HL-60/S4 treated with retinoic acid at 250 ng/mL for 4 days and 3 days (cell line): ENCODE results near the gene NOP53.
"Not testable (repeated sequence)": the region's sequence is repeated elsewhere in the genome, so short reads cannot be mapped to it uniquely, and the experiment has no call there.

Experiments used
- in situ Hi-C: fragments of 300-500 bp; cut with MboI; formaldehyde crosslinking; loops from 2 replicates; pipeline ENCODE4 v1.7.0; 2022; ENCODE audit warnings: low sequenced_read_pairs

The NOP53 gene

GRCh38 chr19:47716270-47716937, 28.9 kb upstream of the NOP53 start:
- in situ Hi-C loops, result loop anchor here (25.0 kb wide), 1 partner anchor 429 kb away; no protein-coding TSS in a partner anchor

- in situ Hi-C loops, result loop anchor here (25.0 kb wide), 1 partner anchor 431 kb away; no protein-coding TSS in a partner anchor
Observed at GRCh38 chr19:47718415-47719046, 26.8 kb upstream of the NOP53 start.

DNA sequence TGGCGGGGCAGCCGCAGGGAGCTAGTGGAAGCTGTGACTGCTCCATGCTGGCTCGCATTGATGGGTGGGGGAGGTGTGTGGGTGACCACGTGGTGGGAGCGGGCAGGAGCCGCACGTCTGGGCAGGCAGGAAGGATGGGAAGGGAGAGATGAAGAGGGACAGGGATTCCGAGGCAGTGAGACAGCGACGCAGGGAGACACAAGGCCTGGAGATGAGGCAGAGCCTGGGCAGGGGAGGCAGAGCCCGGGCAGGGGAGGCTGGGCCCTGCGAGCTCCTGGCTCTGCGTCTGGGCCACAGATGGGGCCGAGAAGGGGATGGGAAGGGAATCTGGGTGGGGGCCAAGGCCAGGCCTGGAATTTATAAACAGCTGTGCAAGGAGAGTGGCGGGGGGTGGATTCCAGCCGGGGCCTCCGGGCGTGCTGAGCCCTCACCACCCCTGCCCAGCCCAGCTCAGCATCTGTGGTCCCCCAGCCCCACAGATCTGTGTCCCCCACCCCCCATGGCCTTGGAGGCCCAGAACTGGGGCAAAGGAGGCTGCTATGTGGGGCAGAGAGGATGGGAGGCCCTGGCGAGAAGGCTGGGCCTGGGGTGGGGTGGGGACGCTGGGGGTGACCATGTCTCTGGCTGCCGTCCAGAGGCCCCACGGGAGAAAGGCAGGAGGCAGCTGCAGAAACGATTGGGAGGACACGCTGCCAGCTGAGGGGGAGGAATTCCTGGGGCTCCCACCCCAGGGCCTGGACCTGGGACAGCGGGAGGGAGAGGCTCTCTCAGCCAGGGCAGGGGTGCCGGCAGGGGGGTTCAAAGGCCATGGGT, 26.1 kb upstream of the NOP53 start:
- in situ Hi-C loops, result loop anchor here (25.0 kb wide), 1 partner anchor 432 kb away; no protein-coding TSS in a partner anchor

DNA sequence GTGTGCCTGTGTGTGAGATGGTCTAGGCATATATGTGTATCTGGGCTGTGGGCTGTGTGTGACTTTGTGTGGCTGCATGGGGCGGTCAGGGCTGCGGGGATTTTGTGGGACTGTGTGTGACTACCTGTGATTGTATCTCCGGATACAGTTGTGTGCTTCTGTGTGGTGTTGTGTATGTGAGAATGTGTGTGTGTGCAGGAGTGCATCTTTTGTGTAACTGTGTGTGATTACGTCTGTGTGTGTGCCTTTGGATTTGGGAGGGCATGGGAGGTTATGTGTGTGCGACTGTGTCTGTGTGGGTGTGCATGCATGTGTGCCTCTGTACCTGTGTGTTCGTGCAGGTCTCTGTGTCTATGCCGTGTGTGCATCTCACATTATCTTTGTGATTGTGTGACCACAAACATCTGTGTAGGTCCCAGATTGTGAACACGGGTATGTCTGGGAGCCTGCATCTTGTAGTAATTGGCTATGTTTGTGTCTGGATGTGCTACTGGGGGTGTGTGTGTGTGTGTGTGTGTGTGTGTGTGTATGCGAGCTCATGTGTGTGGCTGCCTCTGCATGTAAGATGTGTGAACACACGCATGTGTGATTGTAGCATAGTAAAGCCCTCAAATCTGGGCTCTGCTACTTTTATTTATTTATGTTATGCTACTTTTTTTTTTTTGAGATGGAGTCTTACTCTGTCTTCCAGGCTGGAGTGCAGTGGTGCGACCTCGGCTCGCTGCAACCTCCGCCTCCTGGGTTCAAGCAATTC, 24.5 kb upstream of the NOP53 start:
- in situ Hi-C loops, result loop anchor here (25.0 kb wide), 1 partner anchor 434 kb away; no protein-coding TSS in a partner anchor

DNA sequence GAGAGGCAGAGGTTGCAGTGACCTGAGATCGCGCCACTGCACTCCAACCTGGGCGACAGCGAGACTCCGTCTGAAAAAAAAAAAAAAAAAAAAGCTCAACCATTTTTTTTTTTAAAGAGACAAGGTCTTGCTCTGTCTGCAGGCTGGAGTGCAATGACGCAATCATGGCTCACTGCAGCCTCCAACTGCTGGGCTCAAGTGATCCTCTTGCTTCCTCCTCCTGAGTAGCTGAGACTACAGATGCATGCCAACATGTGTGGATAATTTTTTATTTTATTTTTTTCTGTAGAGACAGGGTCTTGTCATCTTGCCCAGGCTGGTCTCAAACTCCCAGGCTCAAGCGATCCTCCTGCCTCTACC, 21.8 kb upstream of the NOP53 start:
- in situ Hi-C loops, result loop anchor here (25.0 kb wide), 1 partner anchor 436 kb away; no protein-coding TSS in a partner anchor

DNA sequence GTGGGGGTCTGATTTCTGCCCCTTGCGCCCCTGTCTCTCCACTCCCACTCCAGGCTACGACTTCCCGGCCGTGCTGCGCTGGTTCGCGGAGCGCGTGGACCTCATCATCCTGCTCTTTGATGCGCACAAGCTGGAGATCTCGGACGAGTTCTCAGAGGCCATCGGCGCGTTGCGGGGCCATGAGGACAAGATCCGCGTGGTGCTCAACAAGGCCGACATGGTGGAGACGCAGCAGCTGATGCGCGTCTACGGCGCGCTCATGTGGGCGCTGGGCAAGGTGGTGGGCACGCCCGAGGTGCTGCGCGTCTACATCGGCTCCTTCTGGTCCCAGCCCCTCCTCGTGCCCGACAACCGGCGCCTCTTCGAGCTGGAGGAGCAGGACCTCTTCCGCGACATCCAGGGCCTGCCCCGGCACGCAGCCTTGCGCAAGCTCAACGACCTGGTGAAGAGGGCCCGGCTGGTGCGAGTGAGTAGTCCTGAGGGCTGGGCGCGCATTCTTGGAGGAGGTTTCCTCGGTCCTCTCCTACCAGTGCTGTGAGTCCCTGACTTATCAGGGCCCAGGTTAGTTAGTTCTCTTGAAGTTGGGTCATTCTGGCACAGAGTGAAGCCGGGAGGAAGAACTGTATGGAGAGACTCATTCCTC, 19.5 kb upstream of the NOP53 start:
- in situ Hi-C loops, result no loop called here

DNA sequence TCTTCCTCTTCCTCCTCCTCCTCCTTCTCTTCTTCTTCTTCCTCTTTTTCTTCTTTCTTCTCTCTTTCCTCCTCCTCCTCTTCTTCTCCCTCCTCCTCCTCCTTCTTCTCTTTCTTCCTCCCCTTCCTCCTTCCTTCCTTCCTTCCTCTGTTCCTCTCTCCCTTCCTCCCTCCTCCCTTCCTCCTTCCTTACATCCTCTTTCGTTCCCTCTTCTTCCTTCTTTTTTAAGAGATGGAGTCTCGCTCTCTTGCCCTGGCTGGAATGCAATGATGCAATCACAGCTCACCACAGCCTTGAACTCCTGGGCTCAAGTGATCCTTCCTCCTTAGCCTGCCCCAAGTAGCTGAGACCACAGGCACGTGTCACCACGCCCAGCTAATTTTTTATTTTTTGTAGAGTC, 18.9 kb upstream of the NOP53 start:
- in situ Hi-C loops, result no loop called here

DNA sequence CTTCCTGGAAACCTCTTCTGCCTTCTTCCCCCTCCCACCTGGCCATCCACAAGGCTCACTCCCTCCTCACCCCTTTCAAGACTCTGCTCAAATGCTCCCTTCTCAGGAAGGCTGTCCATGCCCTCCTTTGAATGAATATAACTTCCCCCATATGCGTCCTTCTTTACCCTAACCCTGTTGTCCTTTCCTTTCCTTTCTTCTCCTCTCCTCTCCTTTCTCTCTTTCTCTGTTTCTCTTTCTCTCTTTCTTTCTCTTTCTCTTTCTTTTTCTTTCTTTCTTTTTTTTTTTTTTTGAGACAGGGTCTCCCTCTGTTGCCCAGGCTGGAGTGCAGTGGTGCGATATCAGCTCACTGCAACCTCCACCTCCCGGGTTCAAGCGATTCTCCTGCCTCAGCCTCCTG, 17.1 kb upstream of the NOP53 start:
- in situ Hi-C loops, result not testable (repeated sequence)

GRCh38 chr19:47729468-47729798, 15.9 kb upstream of the NOP53 start:
- in situ Hi-C loops, result no loop called here

DNA sequence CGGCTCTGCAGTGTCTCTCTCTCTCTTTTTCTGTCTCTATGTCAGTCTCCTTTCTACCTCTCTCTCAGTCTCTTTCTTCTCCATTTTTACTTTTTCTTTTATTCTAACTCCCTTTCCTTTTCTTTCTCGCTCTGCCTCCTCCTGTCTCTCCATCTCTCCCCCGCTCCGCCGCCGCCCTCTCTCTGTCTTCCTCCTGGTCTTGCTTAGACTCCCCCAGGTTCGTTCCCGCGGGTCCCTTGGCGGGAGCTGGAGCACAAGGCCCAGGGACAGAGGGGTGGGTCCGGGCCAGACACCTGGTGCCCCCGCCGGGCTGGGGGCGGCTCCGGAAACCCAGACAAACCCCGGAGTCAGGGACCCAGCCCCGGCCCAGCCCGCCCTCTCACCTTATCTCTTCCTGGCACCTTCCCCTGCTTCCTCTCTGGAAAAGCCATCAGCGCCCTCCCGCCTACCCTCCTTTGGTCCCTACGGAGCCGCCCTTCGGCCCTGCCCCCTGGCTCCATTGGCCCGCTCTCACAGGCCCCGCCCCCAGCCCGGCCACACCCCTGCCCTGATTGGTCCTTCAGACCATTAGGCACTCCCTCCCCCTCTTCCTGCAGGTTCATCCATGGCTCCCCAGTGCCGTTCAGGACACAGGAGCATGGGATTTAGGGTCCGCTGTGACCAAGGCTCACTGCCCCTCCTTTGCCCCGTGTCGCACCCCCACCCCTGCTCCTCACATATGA, 15.4 kb upstream of the NOP53 start:
- in situ Hi-C loops, result no loop called here

- in situ Hi-C loops, result no loop called here
Observed at GRCh38 chr19:47730521-47730889, 14.8 kb upstream of the NOP53 start.

DNA sequence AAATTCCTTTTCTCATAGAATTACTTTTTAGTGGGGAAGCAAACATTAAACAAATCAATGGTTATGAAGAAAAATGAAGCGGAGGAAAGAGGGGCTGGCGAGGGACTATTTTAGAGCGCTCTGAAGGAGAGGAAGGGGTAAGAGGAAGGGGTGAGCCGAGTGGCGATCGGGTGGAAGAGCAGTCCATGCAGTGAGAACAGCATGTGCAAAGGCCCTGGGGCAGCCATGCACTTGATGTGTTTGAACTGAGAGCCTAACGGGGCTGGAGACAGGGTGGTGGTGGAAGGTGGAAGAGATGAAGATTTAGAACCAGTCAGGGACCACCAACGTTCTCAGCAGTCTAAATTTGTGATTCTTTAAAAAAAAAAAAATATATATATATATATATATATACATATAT, 14.4 kb upstream of the NOP53 start:
- in situ Hi-C loops, result no loop called here

GRCh38 chr19:47735131-47735530, 10.2 kb upstream of the NOP53 start:
- in situ Hi-C loops, result no loop called here

DNA sequence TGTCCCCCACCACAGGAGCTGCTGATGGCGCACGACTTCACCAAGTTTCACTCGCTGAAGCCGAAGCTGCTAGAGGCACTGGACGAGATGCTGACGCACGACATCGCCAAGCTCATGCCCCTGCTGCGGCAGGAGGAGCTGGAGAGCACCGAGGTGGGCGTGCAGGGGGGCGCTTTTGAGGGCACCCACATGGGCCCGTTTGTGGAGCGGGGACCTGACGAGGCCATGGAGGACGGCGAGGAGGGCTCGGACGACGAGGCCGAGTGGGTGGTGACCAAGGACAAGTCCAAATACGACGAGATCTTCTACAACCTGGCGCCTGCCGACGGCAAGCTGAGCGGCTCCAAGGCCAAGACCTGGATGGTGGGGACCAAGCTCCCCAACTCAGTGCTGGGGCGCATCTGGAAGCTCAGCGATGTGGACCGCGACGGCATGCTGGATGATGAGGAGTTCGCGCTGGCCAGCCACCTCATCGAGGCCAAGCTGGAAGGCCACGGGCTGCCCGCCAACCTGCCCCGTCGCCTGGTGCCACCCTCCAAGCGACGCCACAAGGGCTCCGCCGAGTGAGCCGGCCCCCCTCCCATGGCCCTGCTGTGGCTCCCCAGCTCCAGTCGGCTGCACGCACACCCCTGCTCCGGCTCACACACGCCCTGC, 4.4 kb upstream of the NOP53 start:
- in situ Hi-C loops, result no loop called here

- in situ Hi-C loops, result no loop called here
Observed at GRCh38 chr19:47741544-47742140, 3.7 kb upstream of the NOP53 start.

- in situ Hi-C loops, result no loop called here
Observed at GRCh38 chr19:47742634-47743033, 2.7 kb upstream of the NOP53 start.

DNA sequence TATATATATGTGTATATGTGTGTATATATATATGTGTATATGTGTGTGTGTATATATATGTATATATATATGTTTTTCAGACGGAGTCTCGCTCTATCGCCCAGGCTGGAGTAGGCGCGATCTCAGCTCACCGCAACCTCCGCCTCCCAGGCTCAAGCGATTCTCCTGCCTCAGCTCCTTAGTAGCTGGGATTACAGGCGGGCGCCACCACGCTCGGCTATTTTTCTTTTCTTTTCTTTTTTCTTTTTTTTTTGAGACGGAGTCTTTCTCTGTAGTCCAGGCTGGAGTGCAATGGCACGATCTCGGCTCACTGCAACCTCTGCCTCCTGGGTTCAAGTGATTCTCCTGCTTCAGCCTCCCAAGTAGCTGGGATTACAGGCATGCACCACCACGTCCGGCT, 783 bp downstream of the NOP53 start:
- in situ Hi-C loops, result not testable (repeated sequence)

DNA sequence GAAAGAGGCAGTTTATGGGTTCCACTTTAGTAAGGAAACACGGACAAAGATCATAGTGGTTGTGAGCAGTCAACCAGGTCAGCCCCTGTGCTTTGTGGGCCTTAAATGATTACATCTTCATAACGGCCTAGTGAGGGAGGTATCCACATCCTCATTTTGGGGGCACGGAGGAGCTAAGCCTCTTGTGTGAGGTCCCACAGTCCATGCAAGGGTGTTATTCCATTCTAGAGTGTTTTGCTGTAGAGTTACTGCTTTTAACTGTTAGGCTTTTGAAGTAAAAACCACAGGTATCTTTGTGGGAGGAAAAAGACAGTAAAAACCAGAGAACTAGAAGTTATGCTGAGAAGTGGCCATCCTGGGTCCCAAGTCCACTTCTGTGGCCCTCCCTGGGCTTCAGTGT, 4.0 kb downstream of the NOP53 start:
- in situ Hi-C loops, result no loop called here

DNA sequence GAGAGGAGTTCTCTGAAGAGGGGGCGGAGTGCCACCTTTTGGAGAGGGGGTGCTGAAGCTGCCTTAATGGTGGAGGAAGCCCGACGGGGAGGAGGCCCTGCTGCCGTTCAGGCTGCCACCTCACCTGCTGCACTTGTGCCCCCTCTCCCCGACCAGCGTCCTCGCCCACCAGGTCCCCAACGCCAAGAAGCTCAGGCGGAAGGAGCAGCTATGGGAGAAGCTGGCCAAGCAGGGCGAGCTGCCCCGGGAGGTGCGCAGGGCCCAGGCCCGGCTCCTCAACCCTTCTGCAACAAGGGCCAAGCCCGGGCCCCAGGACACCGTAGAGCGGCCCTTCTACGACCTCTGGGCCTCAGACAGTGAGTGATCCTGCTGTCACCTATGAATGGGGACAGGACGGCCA, 5.4 kb downstream of the NOP53 start:
- in situ Hi-C loops, result no loop called here
